GM12878 (cell line): ENCODE measurements around the gene SEC14L6. TPM values are rescaled to one million over a fixed set of nuclear protein-coding genes. Genes with fewer than 3 reads are reported as not detected.
"Not testable (repeated sequence)": the region's sequence is repeated elsewhere in the genome, so short reads cannot be mapped to it uniquely, and the experiment has no call there.

ENCODE experiments used
- ATAC-seq: fragments of 200-7000 bp; cut with Tn5 transposase; 3 replicates; pipeline ENCODE4 v1.9.1; 2020; ENCODE audit warnings: mild to moderate bottlenecking, moderate library complexity
- BruUV-seq: library from RNA; stranded (reverse); fragments of 400-500 nt; replicated peaks from 2 replicates; lab custom pipeline; 2021; lab: Mats Ljungman, UMichigan
- CTCF ChIA-PET: fragments of 300-600 bp; sonication (Branson Sonifier 250); formaldehyde crosslinking; extraction: SDS; loops from one replicate; lab custom pipeline; 2021; ENCODE audit warnings: inconsistent platforms; lab: Yijun Ruan, JAX
- POLR2A ChIA-PET: fragments of 350-600 bp; formaldehyde crosslinking; extraction: SDS; loops from one replicate; lab custom pipeline; 2021; ENCODE audit warnings: inconsistent platforms; lab: Charles Lee
- RAD21 ChIA-PET: fragments of 300-600 bp; sonication (Branson Sonifier 250); formaldehyde crosslinking; loops from one replicate; lab custom pipeline; 2023; ENCODE audit warnings: antibody characterized with exemption; ENCODE audit not compliant: unreplicated experiment; lab: Charles Lee
- SMC1A ChIA-PET: fragments of 300-600 bp; sonication (Branson Sonifier 250); formaldehyde crosslinking; loops from one replicate; lab custom pipeline; 2023; ENCODE audit not compliant: unreplicated experiment, uncharacterized antibody; lab: Charles Lee
- DNase-seq: peaks from one replicate; pipeline ENCODE4 v3.0.0-alpha.2; 2011; ENCODE audit warnings: low read depth, low spot score
- FAIRE-seq: peaks from 3 replicates; lab custom pipeline; 2011; peaks lifted over from hg19 to GRCh38; lab: Jason Lieb, UNC
- H2AFZ ChIP-seq: 2 replicates; pipeline ENCODE4 v1.6.0; 2011; ENCODE audit warnings: low read depth, low read length, control low read depth; ENCODE audit not compliant: control insufficient read depth
- H3K27ac ChIP-seq: 2 replicates; pipeline ENCODE4 v1.5.1; 2011; ENCODE audit warnings: control low read depth; ENCODE audit not compliant: control insufficient read depth, insufficient read depth
- H3K27me3 ChIP-seq, 2 experiments: replicated peaks in 1 of 2; 2 replicates each; pipeline versions ENCODE4 v1.6.0 to v1.6.1; 2011; ENCODE audit warnings: low read length in 1 of 2; ENCODE audit not compliant: control insufficient read depth in 2 of 2, insufficient read depth in 2 of 2
- H3K36me3 ChIP-seq, 2 experiments: 2 replicates each; pipeline ENCODE4 v1.5.1; 2011; ENCODE audit warnings: low read length in 1 of 2; ENCODE audit not compliant: control insufficient read depth in 2 of 2, insufficient read depth in 2 of 2
- H3K4me1 ChIP-seq: 2 replicates; pipeline ENCODE4 v1.6.1; 2011; ENCODE audit warnings: mild to moderate bottlenecking, low read length, moderate library complexity, mixed read lengths; ENCODE audit not compliant: control insufficient read depth, insufficient read depth
- H3K4me2 ChIP-seq: 2 replicates; pipeline ENCODE4 v1.6.0; 2011; ENCODE audit warnings: control low read depth; ENCODE audit not compliant: control insufficient read depth, insufficient read depth
- H3K4me3 ChIP-seq: fragments of 200-600 bp; sonication (generic); 2 replicates; pipeline ENCODE4 v1.5.1; 2016
- H3K79me2 ChIP-seq: 2 replicates; pipeline ENCODE4 v1.6.0; 2011; ENCODE audit warnings: low read length; ENCODE audit not compliant: control insufficient read depth, insufficient read depth
- H3K9ac ChIP-seq: 2 replicates; pipeline ENCODE4 v1.8.0; 2011; ENCODE audit warnings: low read length, control low read depth, mixed read lengths; ENCODE audit not compliant: control insufficient read depth, insufficient read depth
- H3K9me3 ChIP-seq: replicated peaks from 3 replicates; pipeline ENCODE4 v1.5.1; 2011; ENCODE audit warnings: mild to moderate bottlenecking, low read length; ENCODE audit not compliant: control insufficient read depth, insufficient read depth
- H4K20me1 ChIP-seq: 2 replicates; pipeline ENCODE4 v1.6.0; 2011; ENCODE audit not compliant: control insufficient read depth, insufficient read depth
- KDM1A ChIP-seq: fragments of 200-600 bp; sonication (generic); IDR thresholded peaks from 2 replicates; pipeline ENCODE4 v1.6.1; 2016; ENCODE audit warnings: borderline replicate concordance
- ZNF274 ChIP-seq: IDR thresholded peaks from one replicate; pipeline ENCODE4 v1.8.0; 2011; ENCODE audit not compliant: insufficient read length, insufficient read depth
- WGBS: methylation state at CpG from one replicate; pipeline ENCODE4 v1.1.6; 2016; ENCODE audit warnings: low lambda C conversion rate; ENCODE audit not compliant: insufficient replicate concordance, insufficient coverage; ENCODE audit errors: missing lambda C conversion rate; 5-methylcytosine and 5-hydroxymethylcytosine counted together
- in situ Hi-C: fragments of 300-500 bp; cut with MboI; formaldehyde crosslinking; loops from 9 replicates; pipeline ENCODE4 v1.14.3; 2018; ENCODE audit warnings: mixed read lengths
- intact Hi-C: fragments of 100-400 bp; cut with micrococcal nuclease; formaldehyde crosslinking; loops from one replicate; pipeline ENCODE4 v1.14.2; 2022; ENCODE audit not compliant: unreplicated experiment
- polyA plus RNA-seq, 11 experiments: library from polyadenylated mRNA; depleted of rRNA in 4 of 11; unstranded in 6 of 11; stranded (reverse) in 5 of 11; fragments of >200 nt; fragmentation: Nextera tagmentation in 4 of 11; fragmentation: Illumina TruSeq in 1 of 11; extraction: Ambion mirVana in 4 of 11; extraction: Trizol in 1 of 11; gene quantifications; 1 replicate in 1 of 11; 2 replicates in 10 of 11; pipeline versions ENCODE4 v1.2.1 to v1.2.3, GENCODE V29; 2011 to 2016; ENCODE audit warnings: inconsistent platforms in 2 of 11, missing spikeins in 2 of 11, low read depth in 1 of 11
- total RNA-seq, 4 experiments: library from RNA; depleted of rRNA in 3 of 4; stranded (reverse); fragments of >200 nt in 3 of 4; fragmentation: Illumina TruSeq in 1 of 4; extraction: Trizol in 1 of 4; gene quantifications; 2 replicates each; pipeline versions ENCODE4 v1.2.1 to v1.2.3, GENCODE V29; 2013 to 2021
- TF ChIP-seq, protein P1 (sequence below): fragments of 450-650 bp; formaldehyde crosslinking; IDR thresholded peaks from 2 replicates; pipeline ENCODE4 v1.4.0; 2020; ENCODE audit warnings: mild to moderate bottlenecking, moderate library complexity

The SEC14L6 gene
- total and polyA plus RNA-seq, 10 of the 15 experiments (the other 5 are each of a cell fraction or from before 2014, with no cell fraction given): not detected

GRCh38 chr22:30568137-30568805 is 21.7 kb upstream of the SEC14L6 start (continued):
- TF ChIP-seq, protein P1, sequence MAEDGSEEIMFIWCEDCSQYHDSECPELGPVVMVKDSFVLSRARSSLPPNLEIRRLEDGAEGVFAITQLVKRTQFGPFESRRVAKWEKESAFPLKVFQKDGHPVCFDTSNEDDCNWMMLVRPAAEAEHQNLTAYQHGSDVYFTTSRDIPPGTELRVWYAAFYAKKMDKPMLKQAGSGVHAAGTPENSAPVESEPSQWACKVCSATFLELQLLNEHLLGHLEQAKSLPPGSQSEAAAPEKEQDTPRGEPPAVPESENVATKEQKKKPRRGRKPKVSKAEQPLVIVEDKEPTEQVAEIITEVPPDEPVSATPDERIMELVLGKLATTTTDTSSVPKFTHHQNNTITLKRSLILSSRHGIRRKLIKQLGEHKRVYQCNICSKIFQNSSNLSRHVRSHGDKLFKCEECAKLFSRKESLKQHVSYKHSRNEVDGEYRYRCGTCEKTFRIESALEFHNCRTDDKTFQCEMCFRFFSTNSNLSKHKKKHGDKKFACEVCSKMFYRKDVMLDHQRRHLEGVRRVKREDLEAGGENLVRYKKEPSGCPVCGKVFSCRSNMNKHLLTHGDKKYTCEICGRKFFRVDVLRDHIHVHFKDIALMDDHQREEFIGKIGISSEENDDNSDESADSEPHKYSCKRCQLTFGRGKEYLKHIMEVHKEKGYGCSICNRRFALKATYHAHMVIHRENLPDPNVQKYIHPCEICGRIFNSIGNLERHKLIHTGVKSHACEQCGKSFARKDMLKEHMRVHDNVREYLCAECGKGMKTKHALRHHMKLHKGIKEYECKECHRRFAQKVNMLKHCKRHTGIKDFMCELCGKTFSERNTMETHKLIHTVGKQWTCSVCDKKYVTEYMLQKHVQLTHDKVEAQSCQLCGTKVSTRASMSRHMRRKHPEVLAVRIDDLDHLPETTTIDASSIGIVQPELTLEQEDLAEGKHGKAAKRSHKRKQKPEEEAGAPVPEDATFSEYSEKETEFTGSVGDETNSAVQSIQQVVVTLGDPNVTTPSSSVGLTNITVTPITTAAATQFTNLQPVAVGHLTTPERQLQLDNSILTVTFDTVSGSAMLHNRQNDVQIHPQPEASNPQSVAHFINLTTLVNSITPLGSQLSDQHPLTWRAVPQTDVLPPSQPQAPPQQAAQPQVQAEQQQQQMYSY (CRISPR knock-in tag): no peak
- TF ChIP-seq ZNF274 (no peak), KDM1A (no peak)

DNA sequence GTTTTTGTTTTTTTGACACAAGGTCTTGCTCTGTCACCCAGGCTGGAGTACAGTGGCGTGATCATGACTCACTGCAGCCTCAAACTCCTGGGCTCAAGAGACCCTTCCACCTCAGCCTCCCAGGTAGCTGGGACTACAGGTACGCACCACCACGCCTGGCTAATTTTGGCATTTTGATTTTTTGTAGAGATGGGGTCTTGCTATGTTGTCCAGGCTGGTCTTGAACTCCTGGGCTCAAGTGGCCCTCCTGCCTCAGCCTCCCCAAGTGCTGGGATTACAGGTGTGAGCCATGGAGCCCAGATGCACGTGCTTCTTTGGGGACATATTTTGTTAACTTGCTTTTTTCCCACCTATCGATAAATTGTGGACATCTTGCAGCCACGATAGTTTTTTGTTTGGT is 20.7 kb upstream of the SEC14L6 start:
- H2AFZ ChIP-seq, RAD21 ChIA-PET, SMC1A ChIA-PET, H4K20me1 ChIP-seq, FAIRE-seq, H3K27ac ChIP-seq, H3K9ac ChIP-seq, ATAC-seq, H3K36me3 ChIP-seq, intact Hi-C loops, CTCF ChIA-PET, POLR2A ChIA-PET, in situ Hi-C loops, H3K27me3 ChIP-seq, BruUV-seq, H3K4me3 ChIP-seq, DNase-seq, H3K79me2 ChIP-seq, H3K9me3 ChIP-seq, H3K4me1 ChIP-seq, H3K4me2 ChIP-seq: not testable (repeated sequence)
- WGBS: 45% methylated on average over 6 of the region's 6 CpGs
